DND-41 (cell line): ENCODE data around the gene SYT1.

ENCODE experiments used
- EZH2 ChIP-seq: IDR thresholded peaks from 3 replicates; pipeline ENCODE4 v1.6.1; 2012; ENCODE audit warnings: borderline replicate concordance, low read depth, mild to moderate bottlenecking, moderate library complexity, low read length, inconsistent platforms; ENCODE audit not compliant: severe bottlenecking
- TF ChIP-seq, protein P1 (sequence below): IDR thresholded peaks from 2 replicates; pipeline ENCODE4 v1.5.1; 2012; ENCODE audit warnings: borderline replicate concordance, low read length, moderate library complexity, mild to moderate bottlenecking; ENCODE audit not compliant: poor library complexity, severe bottlenecking; ENCODE audit errors: extremely low read depth

DNA sequence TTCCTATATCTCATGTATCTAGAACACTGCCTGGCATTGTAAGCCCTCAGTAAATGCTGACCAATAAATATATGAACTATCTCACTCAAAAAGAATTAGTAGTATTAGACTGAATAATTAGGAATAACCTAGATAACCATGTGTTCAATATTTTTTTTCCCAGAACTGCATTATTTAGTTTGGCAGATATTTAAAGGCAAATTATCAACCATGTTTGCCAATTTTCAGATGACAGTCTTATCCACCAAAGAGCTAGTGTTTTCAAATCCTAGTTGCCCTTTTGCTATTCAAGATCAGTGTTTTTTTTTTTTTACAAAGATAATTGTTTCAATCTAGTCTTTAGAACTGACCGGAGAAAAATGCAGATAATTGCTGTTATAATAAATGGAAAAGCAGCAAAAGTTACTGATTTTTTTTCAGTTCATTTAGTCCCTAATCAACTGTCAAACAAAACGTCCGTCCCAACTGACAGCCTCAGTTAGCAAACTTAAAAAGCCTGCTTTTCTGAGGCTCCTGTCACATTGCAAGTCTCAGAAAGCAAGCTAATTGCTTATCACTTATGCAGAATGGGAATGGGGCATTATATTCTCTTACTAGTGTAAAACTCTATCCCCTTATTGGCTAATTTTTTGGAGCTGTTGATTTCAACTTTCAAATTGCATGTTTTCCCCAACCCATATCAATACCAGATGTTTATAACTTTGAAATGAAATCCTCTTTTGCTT lies 623.0 kb downstream of the SYT1 start:
- TF ChIP-seq, protein P1, sequence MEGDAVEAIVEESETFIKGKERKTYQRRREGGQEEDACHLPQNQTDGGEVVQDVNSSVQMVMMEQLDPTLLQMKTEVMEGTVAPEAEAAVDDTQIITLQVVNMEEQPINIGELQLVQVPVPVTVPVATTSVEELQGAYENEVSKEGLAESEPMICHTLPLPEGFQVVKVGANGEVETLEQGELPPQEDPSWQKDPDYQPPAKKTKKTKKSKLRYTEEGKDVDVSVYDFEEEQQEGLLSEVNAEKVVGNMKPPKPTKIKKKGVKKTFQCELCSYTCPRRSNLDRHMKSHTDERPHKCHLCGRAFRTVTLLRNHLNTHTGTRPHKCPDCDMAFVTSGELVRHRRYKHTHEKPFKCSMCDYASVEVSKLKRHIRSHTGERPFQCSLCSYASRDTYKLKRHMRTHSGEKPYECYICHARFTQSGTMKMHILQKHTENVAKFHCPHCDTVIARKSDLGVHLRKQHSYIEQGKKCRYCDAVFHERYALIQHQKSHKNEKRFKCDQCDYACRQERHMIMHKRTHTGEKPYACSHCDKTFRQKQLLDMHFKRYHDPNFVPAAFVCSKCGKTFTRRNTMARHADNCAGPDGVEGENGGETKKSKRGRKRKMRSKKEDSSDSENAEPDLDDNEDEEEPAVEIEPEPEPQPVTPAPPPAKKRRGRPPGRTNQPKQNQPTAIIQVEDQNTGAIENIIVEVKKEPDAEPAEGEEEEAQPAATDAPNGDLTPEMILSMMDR = no peak
- TF ChIP-seq EZH2 = no peak
